Suprapubic skin (tissue), 4 donors: ENCODE measurements around the gene ITGA4. TPM values are rescaled to one million over a fixed set of nuclear protein-coding genes. Genes with fewer than 3 reads are reported as not detected.

Experiments used
- DNase-seq, 2 donors: peaks; one replicate each; pipeline ENCODE4 v3.0.0-alpha.2; 2019; ENCODE audit warnings: low spot score in 2 of 2
- H3K27ac ChIP-seq: fragments of 200-600 bp; sonication (generic); one replicate; pipeline ENCODE4 v1.5.1; 2019
- H3K27me3 ChIP-seq: fragments of 200-600 bp; sonication (generic); one replicate; pipeline ENCODE4 v1.5.1; 2019
- H3K36me3 ChIP-seq: fragments of 200-600 bp; sonication (generic); one replicate; pipeline ENCODE4 v1.5.1; 2019
- H3K4me1 ChIP-seq: fragments of 200-600 bp; sonication (generic); one replicate; pipeline ENCODE4 v1.5.1; 2019
- H3K4me3 ChIP-seq: fragments of 200-600 bp; sonication (generic); one replicate; pipeline ENCODE4 v1.5.1; 2019; ENCODE audit warnings: mild to moderate bottlenecking
- H3K9me3 ChIP-seq: fragments of 200-600 bp; sonication (generic); one replicate; pipeline ENCODE4 v1.5.1; 2019
- CTCF ChIP-seq, 2 donors: fragments of 200-600 bp in 1 of 2; fragments of 450-650 bp in 1 of 2; sonication (generic) in 1 of 2; IDR thresholded peaks; one replicate each; pipeline ENCODE4 v1.5.1; 2016 to 2019; ENCODE audit warnings: antibody characterized with exemption in 2 of 2, mild to moderate bottlenecking in 1 of 2, moderate library complexity in 1 of 2
- EP300 ChIP-seq: sonication (generic); formaldehyde crosslinking; IDR thresholded peaks from one replicate; pipeline ENCODE4 v1.6.1; 2017; ENCODE audit warnings: antibody characterized with exemption
- POLR2A ChIP-seq, 2 donors: fragments of 450-650 bp; IDR thresholded peaks; one replicate each; pipeline ENCODE4 v1.6.1; 2017; ENCODE audit warnings: antibody characterized with exemption in 2 of 2, mild to moderate bottlenecking in 2 of 2, moderate library complexity in 2 of 2
- POLR2AphosphoS5 ChIP-seq, 3 donors: sonication (generic); formaldehyde crosslinking; IDR thresholded peaks; one replicate each; pipeline ENCODE4 v1.6.1; 2017; ENCODE audit warnings: antibody characterized with exemption in 3 of 3
- WGBS: methylation state at CpG from one replicate; pipeline ENCODE4 v1.1.5; 2018; 5-methylcytosine and 5-hydroxymethylcytosine counted together
- total RNA-seq, 4 donors: library from RNA; depleted of rRNA; stranded (reverse); fragments of >200 nt; gene quantifications; one replicate each; pipeline ENCODE4 v1.1.0, GENCODE V29; 2016

The ITGA4 gene
- total RNA-seq, 4 donors from 2014 or later, result 0.68 to 14.1 (median 0.95) TPM

- WGBS, result 2% methylated on average over 20 of the region's 45 CpGs
- no peaks in the 10 kb centered on the region for H3K36me3 ChIP-seq
- peaks cover 5% of the 10 kb centered on the region for H3K27me3 ChIP-seq
- peak overlapping the region; percentile 63 for H3K4me3 ChIP-seq
- peak overlapping the region; percentile 57 for H3K27ac ChIP-seq
- H3K4me1 ChIP-seq, result peaks cover 29% of the 10 kb centered on the region
- no peaks in the 10 kb centered on the region for H3K9me3 ChIP-seq
- no peak for TF ChIP-seq POLR2A (IDR thresholded peaks at IDR 0.05)
- TF ChIP-seq CTCF (IDR thresholded peaks at IDR 0.05), result no peak
- TF ChIP-seq EP300, result no peak
- TF ChIP-seq POLR2AphosphoS5 (IDR thresholded peaks at IDR 0.05), result no peak
- peak; percentile 65 to 78 for DNase-seq
These were observed 697 bp downstream of the ITGA4 start for GRCh38 chr2:181457741-181458425.

GRCh38 chr2:181458871-181459270 lies 1.7 kb downstream of the ITGA4 start:
- WGBS, result 67% methylated on average over 2 of the region's 2 CpGs
- TF ChIP-seq POLR2A (IDR thresholded peaks at IDR 0.05) (no peak), CTCF (IDR thresholded peaks at IDR 0.05) (no peak), POLR2AphosphoS5 (IDR thresholded peaks at IDR 0.05) (no peak), EP300 (no peak)
- peaks cover 5% of the 10 kb centered on the region for H3K27me3 ChIP-seq
- H3K36me3 ChIP-seq, result no peaks in the 10 kb centered on the region
- H3K4me3 ChIP-seq, result no peak overlapping the region
- H3K9me3 ChIP-seq, result no peaks in the 10 kb centered on the region
- peaks cover 29% of the 10 kb centered on the region for H3K4me1 ChIP-seq
- no peak overlapping the region for H3K27ac ChIP-seq
- no peak for DNase-seq

- Histone ChIP-seq H3K9me3 (no peaks in the 10 kb centered on the region), H3K27me3 (peaks cover 5% of the 10 kb centered on the region), H3K27ac (no peak overlapping the region), H3K36me3 (no peaks in the 10 kb centered on the region), H3K4me3 (no peak overlapping the region), H3K4me1 (peaks cover 29% of the 10 kb centered on the region)
- WGBS, result 4% methylated on average over 1 of the region's 1 CpG
- no peak for DNase-seq
- TF ChIP-seq POLR2A (IDR thresholded peaks at IDR 0.05) (no peak), CTCF (IDR thresholded peaks at IDR 0.05) (no peak), POLR2AphosphoS5 (IDR thresholded peaks at IDR 0.05) (no peak), EP300 (no peak)
These were observed 2.4 kb downstream of the ITGA4 start for GRCh38 chr2:181459621-181460021.

- H3K36me3 ChIP-seq, result no peaks in the 10 kb centered on the region
- peaks cover 29% of the 10 kb centered on the region for H3K4me1 ChIP-seq
- WGBS, result 87% methylated on average over 7 of the region's 7 CpGs
- no peak for DNase-seq
- no peak for TF ChIP-seq POLR2AphosphoS5 (IDR thresholded peaks at IDR 0.05)
- TF ChIP-seq CTCF (IDR thresholded peaks at IDR 0.05), result no peak
- no peak for TF ChIP-seq EP300
- TF ChIP-seq POLR2A (IDR thresholded peaks at IDR 0.05), result no peak
- no peak overlapping the region for H3K4me3 ChIP-seq
- no peak overlapping the region for H3K27ac ChIP-seq
- H3K27me3 ChIP-seq, result peaks cover 4% of the 10 kb centered on the region
- H3K9me3 ChIP-seq, result no peaks in the 10 kb centered on the region
These were observed 4.1 kb downstream of the ITGA4 start for GRCh38 chr2:181461056-181461997.

GRCh38 chr2:181462033-181462432 lies 4.8 kb downstream of the ITGA4 start:
- Histone ChIP-seq H3K27me3 (no peaks in the 10 kb centered on the region), H3K9me3 (no peaks in the 10 kb centered on the region), H3K4me3 (no peak overlapping the region), H3K4me1 (peaks cover 25% of the 10 kb centered on the region), H3K27ac (no peak overlapping the region), H3K36me3 (no peaks in the 10 kb centered on the region)
- DNase-seq, result no peak
- WGBS, result 53% methylated on average over 1 of the region's 1 CpG
- TF ChIP-seq POLR2AphosphoS5 (IDR thresholded peaks at IDR 0.05) (no peak), CTCF (IDR thresholded peaks at IDR 0.05) (no peak), EP300 (no peak), POLR2A (IDR thresholded peaks at IDR 0.05) (no peak)
